Activated CD4-positive, alpha-beta T cell treated with anti-CD3 and anti-CD28 coated beads, Interleukin-2, amount 50 U/mL, for 16 hours (primary cell): Measurements from ENCODE around the gene POPDC3.

Experiments
- DNase-seq: peaks from one replicate; pipeline ENCODE4 v3.0.0-alpha.2; 2020

Gene POPDC3

DNA sequence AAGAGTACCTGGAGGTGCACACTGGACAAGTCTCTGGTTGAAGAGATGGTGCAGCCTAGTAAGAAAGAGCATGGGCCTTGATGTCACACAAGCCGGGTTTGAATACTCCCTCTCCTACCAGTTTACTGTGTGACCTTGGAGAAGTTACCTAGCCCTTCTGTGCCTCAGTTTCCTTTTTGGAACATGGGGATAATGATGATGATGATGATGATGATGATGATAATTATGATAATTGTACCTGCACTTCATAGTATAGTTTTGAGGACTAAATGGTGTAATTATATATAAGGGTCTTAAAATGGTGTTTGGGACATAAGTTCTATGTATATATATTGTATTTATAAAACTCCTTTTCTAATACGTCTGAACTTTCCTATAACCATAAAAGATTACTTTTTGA is 41.7 kb downstream of the POPDC3 start:
- DNase-seq, result no peak

DNA sequence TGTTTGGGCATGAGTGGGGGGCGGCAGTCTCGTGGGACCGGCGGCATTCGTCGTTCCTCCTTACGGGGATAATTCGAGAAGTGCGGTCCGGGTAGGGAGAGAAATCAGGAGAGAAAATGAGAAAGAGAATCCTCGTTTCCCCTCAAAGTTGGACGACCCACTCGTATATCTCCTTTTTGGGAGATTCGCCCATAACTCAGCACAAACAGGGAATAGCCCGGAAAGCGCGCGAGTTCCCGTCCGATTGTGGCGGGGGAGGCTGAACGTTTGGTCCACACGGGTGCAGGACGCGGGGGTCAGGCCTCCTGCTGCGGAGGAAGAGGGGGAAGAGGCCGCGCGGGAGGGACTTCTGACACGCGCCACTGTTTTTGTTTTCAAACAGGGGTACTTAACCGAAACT is 42.4 kb downstream of the POPDC3 start:
- no peak for DNase-seq

DNA sequence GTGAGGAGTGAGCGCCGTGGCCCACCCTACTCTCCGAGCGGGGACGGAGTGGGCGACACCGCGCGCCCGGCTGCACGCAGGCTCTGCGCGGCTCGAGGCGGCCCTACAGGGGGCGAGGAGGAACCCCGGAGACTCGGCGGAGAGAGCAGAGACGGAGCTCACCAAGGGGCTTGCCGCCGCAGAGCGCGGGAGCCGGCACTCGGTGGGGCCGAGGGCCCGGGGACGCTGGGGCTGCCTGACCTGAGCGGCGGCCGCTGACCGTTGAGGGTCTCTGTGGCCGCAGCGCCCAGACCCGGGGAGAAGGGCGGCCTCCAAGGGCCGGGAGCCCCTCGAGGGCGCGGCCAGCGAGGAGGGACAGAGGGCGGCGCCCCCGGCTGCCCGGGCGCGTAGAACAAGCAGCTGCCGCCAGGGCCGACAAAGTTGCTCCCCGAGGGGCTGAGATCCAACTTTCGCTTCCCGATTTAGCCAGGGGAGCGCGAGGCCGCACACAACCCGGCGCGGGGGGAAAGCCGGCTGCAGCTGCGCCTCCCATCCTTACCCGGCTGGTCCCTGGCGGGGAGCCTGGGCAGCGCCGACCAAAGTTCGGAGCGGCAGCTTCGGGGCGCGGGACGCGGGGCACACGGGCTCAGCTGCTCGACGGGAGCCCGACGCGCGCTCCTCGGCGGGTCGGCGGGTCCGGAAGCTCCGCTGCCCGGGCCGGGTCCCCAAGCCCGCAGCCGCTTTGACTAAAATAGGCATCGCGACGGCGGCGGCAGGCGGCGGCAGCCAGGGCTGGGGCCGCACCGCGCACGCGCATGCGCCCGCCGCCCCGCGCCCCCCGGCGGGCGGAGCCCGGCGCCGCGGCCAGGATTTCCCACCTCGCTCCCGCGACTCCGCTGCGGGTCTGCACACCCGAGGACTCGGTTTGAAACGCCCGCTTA is 43.1 kb downstream of the POPDC3 start:
- peak; percentile 21 for DNase-seq

DNA sequence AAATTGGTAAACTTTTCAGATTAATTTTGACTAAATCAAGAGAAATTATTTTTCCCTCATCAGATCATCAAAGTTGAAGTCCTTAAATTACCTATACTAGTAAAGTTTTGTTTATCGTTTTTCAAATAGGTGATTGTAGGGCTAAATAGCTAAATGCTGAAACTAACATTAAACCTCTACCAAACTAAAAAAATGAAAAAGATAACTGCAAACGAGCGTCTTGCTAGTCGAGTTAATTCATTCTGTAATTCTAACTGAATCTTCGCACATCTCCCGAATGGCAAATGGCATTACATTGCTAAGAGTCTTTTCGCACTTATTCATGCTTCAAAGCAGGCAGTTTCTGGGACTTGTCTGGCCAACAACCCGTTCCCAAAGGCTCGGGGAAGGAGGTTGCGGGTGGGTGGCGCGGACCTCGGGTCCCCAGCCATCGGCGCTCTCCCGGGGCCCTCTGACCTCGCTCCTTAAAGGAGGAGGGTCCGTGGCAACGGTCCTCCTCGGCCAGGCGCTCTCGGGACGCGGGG is 43.8 kb downstream of the POPDC3 start:
- DNase-seq, result no peak

DNA sequence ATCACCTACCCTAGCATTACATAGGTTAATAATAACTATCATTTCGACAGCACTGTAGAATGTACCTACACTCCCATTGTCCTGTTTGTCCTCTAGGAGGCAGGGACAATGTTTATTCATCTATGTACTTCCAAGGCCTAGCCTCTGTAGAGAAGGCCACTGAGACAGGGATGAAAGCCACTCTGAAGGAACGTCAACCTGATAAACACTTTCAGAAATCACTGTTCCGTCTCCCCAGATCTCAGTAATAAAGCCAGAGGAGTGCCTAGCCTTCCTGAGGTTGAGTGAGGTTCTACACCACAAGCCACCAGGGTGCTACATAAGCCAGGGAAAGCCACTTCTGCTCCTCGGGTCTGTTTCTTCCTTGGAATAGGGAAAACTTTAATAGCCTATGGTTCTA is 44.8 kb downstream of the POPDC3 start:
- no peak for DNase-seq

DNA sequence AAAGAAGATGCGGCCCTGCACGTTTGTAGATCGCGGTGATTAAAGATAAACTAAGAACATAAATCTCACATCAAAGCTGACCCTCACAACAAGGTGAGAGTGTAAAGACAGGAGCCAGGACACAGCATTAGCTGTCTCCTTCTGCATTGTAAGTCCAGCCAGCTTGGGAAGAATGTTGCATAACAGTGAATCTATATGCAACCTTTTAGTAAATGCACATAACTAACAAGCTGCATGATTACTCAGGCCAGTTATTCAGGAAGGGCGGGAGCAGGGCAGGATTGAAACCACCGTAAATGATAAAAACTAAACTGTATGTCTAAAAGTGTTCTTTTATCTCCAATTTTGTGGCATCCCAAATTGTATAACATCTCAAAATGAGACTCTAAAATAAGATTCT is 57.1 kb downstream of the POPDC3 start:
- DNase-seq, result no peak

DNA sequence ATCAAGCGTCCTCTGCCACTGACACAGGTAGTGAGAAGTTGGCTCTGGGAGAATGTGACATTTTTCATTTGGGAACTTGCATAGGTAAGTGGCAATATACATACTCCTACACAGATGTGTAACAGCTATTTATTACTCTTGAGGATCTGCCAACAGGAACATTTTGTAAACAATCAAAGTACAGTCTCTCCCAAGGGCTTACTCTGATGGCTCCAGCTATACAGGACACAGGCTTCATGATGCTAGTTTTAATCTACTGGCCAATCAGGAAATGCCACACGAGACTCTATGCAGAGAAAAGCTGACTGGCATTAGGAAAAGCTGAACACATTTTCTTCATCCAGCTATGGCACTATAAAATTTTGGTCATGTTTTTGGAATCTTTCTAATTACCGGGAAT is 57.8 kb downstream of the POPDC3 start:
- no peak for DNase-seq

DNA sequence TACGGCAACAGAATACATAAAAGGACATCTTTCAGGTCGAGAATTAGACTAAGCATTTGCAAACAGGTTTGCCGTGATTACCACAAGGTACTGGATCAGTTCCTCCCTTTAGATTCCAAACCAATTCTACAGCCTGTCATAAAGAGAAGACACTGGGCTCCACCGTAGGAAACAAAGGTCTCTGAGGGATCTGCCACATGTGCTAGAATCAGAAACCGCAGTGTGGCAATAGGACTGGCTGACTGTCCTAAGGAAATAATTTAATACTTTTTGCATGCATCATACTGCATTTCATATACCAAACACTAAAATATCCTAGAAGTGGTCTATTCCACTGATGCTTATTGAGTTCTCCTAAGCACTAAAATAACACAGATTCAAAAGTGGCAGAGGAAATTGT is 59.2 kb downstream of the POPDC3 start:
- no peak for DNase-seq

DNA sequence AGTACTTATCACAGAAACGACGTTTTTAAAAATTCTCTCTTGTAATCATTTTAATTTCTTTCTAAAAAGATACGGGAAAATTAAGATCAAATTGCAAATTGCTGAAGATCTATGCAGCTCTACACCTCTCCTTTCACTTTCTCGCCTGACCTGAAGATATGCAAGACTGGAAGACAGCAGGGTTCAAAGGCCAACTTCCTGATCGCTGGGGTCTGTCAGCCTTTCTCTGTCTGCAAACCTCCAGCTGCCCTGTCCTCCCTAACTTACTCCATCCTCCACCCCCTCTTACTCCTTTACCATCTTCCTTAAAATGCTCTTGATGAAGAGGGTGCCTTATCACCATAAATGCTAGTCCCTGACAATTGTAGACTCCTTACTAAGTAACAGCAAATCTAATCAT is 63.7 kb downstream of the POPDC3 start:
- no peak for DNase-seq

DNA sequence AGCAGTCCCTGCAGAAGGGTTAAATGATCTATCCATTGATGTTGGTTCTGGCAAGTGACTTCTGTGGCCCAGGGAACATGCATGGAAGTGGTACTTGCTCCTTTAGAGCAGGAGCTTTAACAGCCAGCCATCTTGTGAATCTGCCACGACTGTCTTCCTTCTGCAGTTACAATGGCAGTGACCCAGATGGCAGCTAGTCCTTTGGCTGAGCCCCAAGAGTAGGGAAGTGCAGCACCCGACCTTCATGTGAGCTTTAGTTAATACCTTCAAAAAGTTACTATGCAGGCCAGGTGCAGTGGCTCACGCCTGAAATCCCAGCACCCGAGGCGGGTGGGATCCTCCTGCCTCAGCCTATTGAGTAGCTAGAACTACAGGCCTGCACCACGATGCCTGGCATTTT is 66.4 kb downstream of the POPDC3 start:
- no peak for DNase-seq

DNA sequence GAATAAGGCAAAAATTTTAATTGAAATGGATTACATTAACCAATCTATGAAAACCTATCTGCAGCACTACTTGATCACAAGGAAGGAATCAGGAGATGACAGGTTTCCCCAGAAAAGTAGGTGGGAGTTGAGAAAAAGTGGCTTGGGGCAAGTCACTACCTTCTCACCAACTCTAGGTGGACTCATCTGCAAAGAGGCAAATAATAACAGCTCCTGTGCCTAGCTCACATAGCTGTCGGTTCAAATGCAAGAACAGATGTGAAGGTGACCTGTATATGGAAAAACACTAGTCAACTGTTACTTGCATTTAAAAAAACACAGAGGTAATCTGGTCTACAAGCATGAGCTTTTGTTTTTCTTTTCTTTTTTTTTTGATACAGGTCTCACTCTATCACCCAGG is 67.2 kb downstream of the POPDC3 start:
- DNase-seq, result no peak

DNA sequence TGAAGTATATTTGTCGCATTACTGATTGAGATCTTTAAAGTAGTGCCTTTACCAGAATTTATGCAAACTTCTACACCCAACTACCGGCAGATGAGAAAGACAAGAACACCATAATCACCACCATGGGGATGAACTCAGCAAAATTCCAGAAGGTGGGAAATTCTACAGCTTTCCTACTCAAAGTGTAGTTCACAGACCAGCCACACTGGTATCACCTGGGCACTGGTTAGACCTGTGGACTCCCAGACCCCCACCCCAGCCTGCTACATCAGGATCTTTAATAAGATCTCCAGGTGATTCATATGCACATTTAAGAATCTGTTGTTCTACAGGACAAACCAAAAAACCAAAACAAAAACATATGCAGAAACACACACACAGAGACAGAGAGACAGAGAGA is 67.9 kb downstream of the POPDC3 start:
- DNase-seq, result no peak

DNA sequence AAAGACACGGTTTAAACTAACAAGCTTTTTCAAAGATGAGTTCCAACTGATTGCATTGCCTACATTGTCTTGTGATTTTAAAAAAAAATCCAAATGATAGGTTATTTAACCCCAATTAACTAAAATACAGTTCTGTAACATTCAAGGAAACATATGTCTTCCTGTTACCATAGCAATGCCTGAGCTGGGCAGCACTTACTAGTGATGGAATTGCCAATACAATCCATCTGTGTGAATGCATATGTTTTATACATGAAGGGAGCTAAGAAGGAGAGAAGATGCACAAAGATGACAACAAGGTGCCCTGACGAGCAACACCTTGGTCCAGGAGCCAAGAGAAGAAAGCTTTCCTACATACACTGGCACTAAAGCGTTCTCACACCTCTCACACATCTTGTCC is 68.7 kb downstream of the POPDC3 start:
- no peak for DNase-seq

DNA sequence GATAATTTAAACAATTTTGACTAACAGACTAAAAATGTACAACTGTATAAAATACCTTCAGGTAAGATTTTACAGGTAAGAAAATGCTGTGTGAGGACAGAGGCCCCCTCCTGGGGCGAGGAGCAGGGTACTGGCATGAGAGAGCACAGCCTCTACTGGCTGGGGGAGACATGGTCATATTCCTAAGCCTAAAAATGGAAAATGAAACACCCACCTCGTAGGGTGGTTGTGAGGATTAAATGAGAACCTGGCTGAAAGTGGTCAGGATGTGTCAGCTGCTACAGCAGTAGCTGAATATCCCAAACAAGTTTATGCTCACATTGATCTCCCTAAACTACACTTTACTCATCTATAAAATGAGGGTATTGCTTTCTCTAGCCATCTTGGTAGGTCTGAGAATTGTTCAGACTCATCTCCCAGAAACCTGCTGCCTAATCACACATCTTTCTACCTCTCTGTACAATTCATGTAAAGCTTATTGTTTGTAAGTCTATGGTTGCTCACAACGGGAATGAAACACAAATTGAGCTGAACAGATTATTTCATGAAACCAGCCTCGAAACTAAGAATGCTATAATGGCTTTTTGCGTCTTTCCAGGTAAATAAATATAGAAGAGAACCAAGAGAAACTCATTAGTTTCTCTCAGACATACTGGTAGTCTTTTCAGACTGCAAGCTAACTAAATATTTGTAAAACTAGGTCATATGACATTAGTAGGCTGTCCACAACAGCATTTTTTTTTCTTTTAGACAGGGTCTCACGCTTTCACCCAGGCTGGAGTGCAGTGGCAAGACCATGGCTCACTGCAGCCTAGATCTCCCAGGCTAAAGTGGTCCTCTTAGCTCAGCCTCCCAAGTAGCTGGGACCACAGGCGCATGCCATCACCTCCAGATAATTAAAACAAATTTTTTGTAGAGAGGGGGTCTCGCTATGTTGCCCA is 69.6 kb downstream of the POPDC3 start:
- DNase-seq, result no peak

DNA sequence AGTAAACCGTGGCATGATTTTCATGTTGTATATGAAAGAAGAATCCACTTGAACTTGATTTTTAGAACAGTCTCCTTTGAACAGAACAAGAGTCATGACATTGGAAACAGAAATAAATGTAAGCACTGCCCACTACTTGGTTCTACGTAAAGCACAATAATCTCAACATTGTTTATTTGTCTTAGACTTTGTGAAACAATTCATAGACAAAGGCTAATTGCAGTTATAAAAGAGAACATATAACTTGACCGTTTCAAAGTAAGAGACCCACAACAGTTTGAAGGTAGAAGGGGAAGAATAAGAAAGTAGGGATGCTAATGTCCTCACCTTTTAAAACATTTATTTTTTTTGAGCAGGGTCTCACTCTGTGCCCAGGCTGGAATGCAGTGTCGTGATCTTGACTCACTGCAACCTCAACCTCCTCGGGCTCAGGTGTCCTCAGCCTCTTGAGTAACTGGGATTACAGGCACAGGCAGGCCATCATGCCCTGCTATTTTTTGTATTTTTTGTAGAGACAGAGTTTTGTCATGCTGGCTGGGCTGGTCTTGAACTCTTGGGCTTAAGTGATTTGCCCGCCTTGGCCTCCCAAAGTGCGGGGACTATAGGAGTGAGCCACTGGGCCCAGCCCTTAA is 71.1 kb downstream of the POPDC3 start:
- DNase-seq, result no peak
